ENCODE data around the gene FLRT1. TPM values are rescaled to one million over a fixed set of nuclear protein-coding genes. Genes with fewer than 3 reads are reported as not detected.

Gene FLRT1
- total and polyA plus RNA-seq, 2 of the 13 experiments (the other 11 are each of a cell fraction or from before 2014, with no cell fraction given), result 0.02 to 0.08 TPM

DNA sequence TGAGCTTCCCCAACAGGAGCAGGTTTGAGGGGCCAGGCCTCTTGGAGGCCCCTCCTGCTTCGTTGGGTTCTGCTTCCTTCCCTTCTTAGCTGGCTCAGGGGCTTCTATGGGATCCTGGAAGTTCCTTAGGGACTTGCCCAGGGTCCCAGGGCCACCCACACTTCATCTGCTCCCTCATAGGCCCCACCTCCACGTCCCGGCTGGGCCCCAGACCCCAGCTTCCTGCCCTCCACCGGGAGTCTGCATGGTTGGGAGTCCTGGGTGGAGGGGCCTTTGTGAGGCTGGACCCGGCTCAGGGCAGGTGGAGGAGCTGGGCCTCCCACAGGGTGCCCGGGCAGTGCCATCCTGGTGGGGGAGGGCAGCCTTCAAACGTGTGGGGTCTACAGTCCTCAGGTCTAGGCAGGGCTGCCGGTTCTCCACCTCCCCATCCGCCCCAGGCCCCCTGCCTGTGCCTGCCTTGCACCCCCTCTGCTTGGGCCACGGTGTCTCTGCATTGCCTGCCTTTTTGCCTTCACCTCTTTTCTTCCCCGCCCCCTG, 37.9 kb upstream of the FLRT1 start:
- BruUV-seq (replicated peaks), result no TSS peak
- Histone ChIP-seq H3K9ac (ENCODE audit: insufficient read depth, low read depth, low read length) (no peak overlapping the region), H3K9me3 (ENCODE audit: low read length) (no peaks in the 10 kb centered on the region), H2AFZ (ENCODE audit: low read length) (no peak overlapping the region), H4K20me1 (ENCODE audit: insufficient read depth, low read length) (no peaks in the 10 kb centered on the region; the same call in 1 of the 2 replicates), H3K27me3 (ENCODE audit: control insufficient read depth in 1 of 2, insufficient read depth in 2 of 2, low read length in 2 of 2) (no peaks in the 10 kb centered on the region), H3K36me3 (replicated peaks in 1 of 2; ENCODE audit: control insufficient read depth in 1 of 2, insufficient read depth in 2 of 2, low read length in 2 of 2) (peaks cover 13 to 36% of the 10 kb centered on the region in 2 experiments; a peak in 4 of 5 replicates), H3K4me1 (ENCODE audit: insufficient read depth, low read length) (no peaks in the 10 kb centered on the region), H3K4me3 (replicated peaks in 1 of 3; ENCODE audit: insufficient read depth in 1 of 3, low read depth in 2 of 3, low read length in 3 of 3) (no peak overlapping the region), H3K79me2 (ENCODE audit: insufficient read depth, low read length) (no peaks in the 10 kb centered on the region), H3K27ac (ENCODE audit: extremely low read length, insufficient read depth, low read length) (no peak overlapping the region), H3K4me2 (ENCODE audit: low read depth, low read length) (no peak overlapping the region)
- no peak for FAIRE-seq
- intact Hi-C loops (cut with micrococcal nuclease; ENCODE audit: unreplicated experiment) (no loop called here), in situ Hi-C loops (cut with HindIII; ENCODE audit: extremely low pct_ligation_motif_present, low pct_unique_long_range_greater_than_20kb) (no loop called here)
- 91% methylated on average over 10 of the region's 11 CpGs for WGBS (ENCODE audit: low lambda C conversion rate)
- no peak for DNase-seq (ENCODE audit: low spot score)
- ATAC-seq, result no peak
- ChIA-PET POLR2A (interaction anchor here (1.2 kb wide), 1 partner anchor 10 kb away, joined by 4 read pairs; no protein-coding TSS in a partner anchor), CTCF (ENCODE audit: low intra/inter-chr PET ratio, low total read pairs) (no interaction called here)
- TF ChIP-seq, protein P1, sequence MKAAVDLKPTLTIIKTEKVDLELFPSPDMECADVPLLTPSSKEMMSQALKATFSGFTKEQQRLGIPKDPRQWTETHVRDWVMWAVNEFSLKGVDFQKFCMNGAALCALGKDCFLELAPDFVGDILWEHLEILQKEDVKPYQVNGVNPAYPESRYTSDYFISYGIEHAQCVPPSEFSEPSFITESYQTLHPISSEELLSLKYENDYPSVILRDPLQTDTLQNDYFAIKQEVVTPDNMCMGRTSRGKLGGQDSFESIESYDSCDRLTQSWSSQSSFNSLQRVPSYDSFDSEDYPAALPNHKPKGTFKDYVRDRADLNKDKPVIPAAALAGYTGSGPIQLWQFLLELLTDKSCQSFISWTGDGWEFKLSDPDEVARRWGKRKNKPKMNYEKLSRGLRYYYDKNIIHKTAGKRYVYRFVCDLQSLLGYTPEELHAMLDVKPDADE (CRISPR knock-in tag; IDR thresholded peaks at IDR 0.05), result no peak
- TF ChIP-seq HNRNPL (IDR thresholded peaks at IDR 0.05; ENCODE audit: low read depth, low read length), result peak; percentile 67; the same call in 1 of the 2 replicates
- TF ChIP-seq AGO2 (optimal IDR thresholded peaks at IDR 0.05; ENCODE audit: low read depth, low read length), result peak; percentile 64
- peak; percentile 27; the same call in 1 of the 2 replicates for TF ChIP-seq RBFOX2 (IDR thresholded peaks at IDR 0.05; ENCODE audit: low read depth, low read length)
- no peak for TF ChIP-seq PHB2 (IDR thresholded peaks at IDR 0.05; ENCODE audit: partially characterized antibody)

DNA sequence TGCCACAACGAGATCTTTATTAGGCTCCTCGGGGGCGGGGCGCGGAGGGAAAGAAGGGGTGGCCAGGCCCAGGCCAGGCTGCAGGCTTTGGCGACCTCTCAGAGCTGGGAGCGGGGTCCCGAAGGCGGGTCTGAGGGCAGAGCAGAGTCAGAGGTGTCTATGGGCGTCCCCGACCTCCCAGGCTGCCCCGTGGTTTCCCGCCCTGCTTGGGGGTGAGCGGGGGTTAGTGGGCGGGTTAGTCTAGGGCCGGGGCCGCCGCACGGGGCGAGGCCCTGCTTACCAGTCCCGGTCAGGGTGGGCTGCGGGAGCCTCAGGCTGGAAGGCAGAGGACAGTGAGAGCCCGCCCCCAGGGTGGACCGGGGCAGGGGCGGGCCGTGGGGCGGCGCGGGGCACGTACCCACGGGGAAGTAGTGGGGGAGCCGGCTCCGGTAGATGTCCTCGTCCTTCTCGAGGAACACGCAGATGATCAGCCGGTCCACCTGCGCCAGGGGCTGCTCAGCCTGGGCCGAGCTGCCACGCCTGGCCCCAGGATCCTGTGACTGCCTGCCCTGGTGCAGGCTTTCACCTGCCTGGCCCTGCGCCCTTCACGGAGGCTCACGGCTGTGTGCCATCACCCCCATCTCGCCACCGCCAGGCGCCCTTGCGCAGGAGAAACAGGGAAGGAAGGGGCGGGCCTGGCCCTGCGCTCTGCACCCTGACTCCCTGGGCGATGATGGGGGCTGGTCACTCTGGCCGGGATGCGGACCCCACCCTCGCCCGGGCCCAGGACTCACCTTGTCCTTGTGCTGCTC, 37.0 kb upstream of the FLRT1 start:
- no peaks in the 10 kb centered on the region for H3K27me3 ChIP-seq (ENCODE audit: control insufficient read depth in 1 of 2, insufficient read depth in 2 of 2, low read length in 2 of 2)
- no TSS peak for BruUV-seq (replicated peaks)
- FAIRE-seq, result no peak
- ATAC-seq, result peak; percentile 16
- H2AFZ ChIP-seq (ENCODE audit: low read length), result no peak overlapping the region
- intact Hi-C loops (cut with micrococcal nuclease; ENCODE audit: unreplicated experiment) (no loop called here), in situ Hi-C loops (cut with HindIII; ENCODE audit: extremely low pct_ligation_motif_present, low pct_unique_long_range_greater_than_20kb) (no loop called here)
- ChIA-PET CTCF (ENCODE audit: low intra/inter-chr PET ratio, low total read pairs) (no interaction called here), POLR2A (interaction anchor here (1.0 to 1.2 kb wide), 2 partner anchors 9 kb away, joined by 3 to 4 read pairs; no protein-coding TSS in a partner anchor)
- no peak overlapping the region for H3K9ac ChIP-seq (ENCODE audit: insufficient read depth, low read depth, low read length)
- H4K20me1 ChIP-seq (ENCODE audit: insufficient read depth, low read length), result no peaks in the 10 kb centered on the region; the same call in 1 of the 2 replicates
- H3K27ac ChIP-seq (ENCODE audit: extremely low read length, insufficient read depth, low read length), result no peak overlapping the region
- peaks cover 13 to 33% of the 10 kb centered on the region in 2 experiments; a peak in 4 of 5 replicates for H3K36me3 ChIP-seq (replicated peaks in 1 of 2; ENCODE audit: control insufficient read depth in 1 of 2, insufficient read depth in 2 of 2, low read length in 2 of 2)
- no peaks in the 10 kb centered on the region for H3K79me2 ChIP-seq (ENCODE audit: insufficient read depth, low read length)
- no peak overlapping the region for H3K4me3 ChIP-seq (replicated peaks in 1 of 3; ENCODE audit: insufficient read depth in 1 of 3, low read depth in 2 of 3, low read length in 3 of 3)
- 93% methylated on average over 14 of the region's 54 CpGs for WGBS (ENCODE audit: low lambda C conversion rate)
- no peak overlapping the region for H3K4me2 ChIP-seq (ENCODE audit: low read depth, low read length)
- no peak for DNase-seq (ENCODE audit: low spot score)
- TF ChIP-seq ZNF367 (CRISPR knock-in tag; IDR thresholded peaks at IDR 0.05; ENCODE audit: borderline replicate concordance) (no peak), AGO2 (optimal IDR thresholded peaks at IDR 0.05; ENCODE audit: low read depth, low read length) (peak; percentile 81), POLR2G (IDR thresholded peaks at IDR 0.05; ENCODE audit: low read depth, low read length) (peak; percentile 37; the same call in 1 of the 2 replicates), RBFOX2 (IDR thresholded peaks at IDR 0.05; ENCODE audit: low read depth, low read length) (0 out of 2 replicates have a peak, but pooled peaks have one; percentile 50)
- TF ChIP-seq, protein P2, sequence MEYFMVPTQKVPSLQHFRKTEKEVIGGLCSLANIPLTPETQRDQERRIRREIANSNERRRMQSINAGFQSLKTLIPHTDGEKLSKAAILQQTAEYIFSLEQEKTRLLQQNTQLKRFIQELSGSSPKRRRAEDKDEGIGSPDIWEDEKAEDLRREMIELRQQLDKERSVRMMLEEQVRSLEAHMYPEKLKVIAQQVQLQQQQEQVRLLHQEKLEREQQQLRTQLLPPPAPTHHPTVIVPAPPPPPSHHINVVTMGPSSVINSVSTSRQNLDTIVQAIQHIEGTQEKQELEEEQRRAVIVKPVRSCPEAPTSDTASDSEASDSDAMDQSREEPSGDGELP (IDR thresholded peaks at IDR 0.05; ENCODE audit: borderline replicate concordance, low read depth), result no peak
- no peaks in the 10 kb centered on the region for H3K9me3 ChIP-seq (ENCODE audit: low read length)
- H3K4me1 ChIP-seq (ENCODE audit: insufficient read depth, low read length), result no peaks in the 10 kb centered on the region
